Endothelial cell (in vitro differentiated cells): ENCODE measurements around the gene PRKAG2. TPM values are rescaled to one million over a fixed set of nuclear protein-coding genes. Genes with fewer than 3 reads are reported as not detected.

Experiments used
- DNase-seq: peaks from one replicate; pipeline ENCODE4 v3.0.0; 2021; ENCODE audit warnings: low spot score
- H3K27ac Mint-ChIP-seq: one replicate; pipeline ENCODE4 v1.8.0; 2021; ENCODE audit warnings: mixed read lengths, inconsistent platforms; ENCODE audit not compliant: unreplicated experiment
- H3K27me3 Mint-ChIP-seq: one replicate; pipeline ENCODE4 v1.8.0; 2021; ENCODE audit warnings: mild to moderate bottlenecking, moderate library complexity, mixed read lengths, inconsistent platforms; ENCODE audit not compliant: unreplicated experiment
- H3K36me3 Mint-ChIP-seq: one replicate; pipeline ENCODE4 v1.8.0; 2021; ENCODE audit warnings: mild to moderate bottlenecking, low read depth, mixed read lengths, inconsistent platforms; ENCODE audit not compliant: unreplicated experiment
- H3K4me1 Mint-ChIP-seq: one replicate; pipeline ENCODE4 v1.8.0; 2021; ENCODE audit warnings: mild to moderate bottlenecking, mixed read lengths, inconsistent platforms; ENCODE audit not compliant: unreplicated experiment
- H3K4me3 Mint-ChIP-seq: one replicate; pipeline ENCODE4 v1.8.0; 2021; ENCODE audit warnings: mild to moderate bottlenecking, mixed read lengths, inconsistent platforms; ENCODE audit not compliant: unreplicated experiment
- H3K9me3 Mint-ChIP-seq: one replicate; pipeline ENCODE4 v1.8.0; 2021; ENCODE audit warnings: mixed read lengths, inconsistent platforms; ENCODE audit not compliant: unreplicated experiment
- total RNA-seq: library from RNA; stranded (reverse); fragmentation: NEBNext Ultra II Directional; extraction: Animal tissue kit (Norgen Biotek cat#: 25700); gene quantifications from one replicate; pipeline ENCODE4 v1.2.1, GENCODE V29; 2021; ENCODE audit not compliant: unreplicated experiment
- TF ChIP-seq, protein P1 (sequence below): fragments of 200-600 bp; sonication (generic); IDR thresholded peaks from one replicate; pipeline ENCODE4 v1.5.0; 2021; ENCODE audit warnings: antibody characterized with exemption; ENCODE audit not compliant: unreplicated experiment

The PRKAG2 gene
- total RNA-seq, 1 donor from 2014 or later, result 16.0 TPM

DNA sequence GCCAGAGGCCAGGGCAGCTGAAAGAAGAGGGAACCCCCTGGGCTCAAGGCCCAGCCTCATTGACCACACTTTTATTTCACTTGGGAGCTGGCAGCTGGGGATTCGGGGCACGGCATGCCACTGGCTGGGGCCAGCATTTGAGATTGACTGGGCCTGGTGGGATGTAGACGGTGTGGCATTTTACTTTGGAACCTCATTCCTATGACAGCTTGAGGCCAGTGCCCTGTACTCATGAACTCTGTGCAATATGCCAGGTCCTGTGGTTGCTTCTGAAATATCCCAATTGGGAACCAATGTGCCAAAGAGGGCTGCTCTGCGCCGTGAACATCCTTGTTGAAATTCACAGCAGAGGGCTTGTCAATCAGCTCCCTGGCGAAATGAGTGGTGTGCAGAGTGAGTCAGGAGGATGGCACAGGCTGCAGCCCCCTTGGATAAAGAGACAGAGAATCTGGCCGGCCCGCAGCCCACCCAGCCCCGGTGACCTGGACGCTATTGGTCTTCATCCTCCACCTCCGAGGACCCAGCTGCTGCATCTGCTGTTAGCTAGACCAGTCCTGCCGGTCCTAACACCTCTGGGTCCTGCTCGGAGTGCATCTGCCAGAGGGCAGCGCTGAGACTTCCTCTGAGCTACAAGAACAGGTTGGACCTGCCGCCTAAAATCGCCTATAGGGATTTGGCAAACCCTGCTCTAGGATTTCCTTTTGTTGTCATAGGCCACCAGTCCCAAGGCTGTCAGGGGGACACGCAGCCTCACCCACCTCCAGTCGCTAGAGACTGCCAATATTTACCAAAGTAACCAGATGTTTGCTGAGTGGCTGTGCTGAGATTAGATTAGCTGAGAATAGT, 58.0 kb downstream of the PRKAG2 start:
- TF ChIP-seq, protein P1, sequence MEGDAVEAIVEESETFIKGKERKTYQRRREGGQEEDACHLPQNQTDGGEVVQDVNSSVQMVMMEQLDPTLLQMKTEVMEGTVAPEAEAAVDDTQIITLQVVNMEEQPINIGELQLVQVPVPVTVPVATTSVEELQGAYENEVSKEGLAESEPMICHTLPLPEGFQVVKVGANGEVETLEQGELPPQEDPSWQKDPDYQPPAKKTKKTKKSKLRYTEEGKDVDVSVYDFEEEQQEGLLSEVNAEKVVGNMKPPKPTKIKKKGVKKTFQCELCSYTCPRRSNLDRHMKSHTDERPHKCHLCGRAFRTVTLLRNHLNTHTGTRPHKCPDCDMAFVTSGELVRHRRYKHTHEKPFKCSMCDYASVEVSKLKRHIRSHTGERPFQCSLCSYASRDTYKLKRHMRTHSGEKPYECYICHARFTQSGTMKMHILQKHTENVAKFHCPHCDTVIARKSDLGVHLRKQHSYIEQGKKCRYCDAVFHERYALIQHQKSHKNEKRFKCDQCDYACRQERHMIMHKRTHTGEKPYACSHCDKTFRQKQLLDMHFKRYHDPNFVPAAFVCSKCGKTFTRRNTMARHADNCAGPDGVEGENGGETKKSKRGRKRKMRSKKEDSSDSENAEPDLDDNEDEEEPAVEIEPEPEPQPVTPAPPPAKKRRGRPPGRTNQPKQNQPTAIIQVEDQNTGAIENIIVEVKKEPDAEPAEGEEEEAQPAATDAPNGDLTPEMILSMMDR, result no peak
- Mint-ChIP-seq H3K27me3 (peaks cover 10% of the 10 kb centered on the region), H3K27ac (no peak overlapping the region), H3K36me3 (no peaks in the 10 kb centered on the region), H3K9me3 (no peaks in the 10 kb centered on the region), H3K4me3 (no peak overlapping the region), H3K4me1 (peaks cover 7% of the 10 kb centered on the region)
- DNase-seq, result no peak

DNA sequence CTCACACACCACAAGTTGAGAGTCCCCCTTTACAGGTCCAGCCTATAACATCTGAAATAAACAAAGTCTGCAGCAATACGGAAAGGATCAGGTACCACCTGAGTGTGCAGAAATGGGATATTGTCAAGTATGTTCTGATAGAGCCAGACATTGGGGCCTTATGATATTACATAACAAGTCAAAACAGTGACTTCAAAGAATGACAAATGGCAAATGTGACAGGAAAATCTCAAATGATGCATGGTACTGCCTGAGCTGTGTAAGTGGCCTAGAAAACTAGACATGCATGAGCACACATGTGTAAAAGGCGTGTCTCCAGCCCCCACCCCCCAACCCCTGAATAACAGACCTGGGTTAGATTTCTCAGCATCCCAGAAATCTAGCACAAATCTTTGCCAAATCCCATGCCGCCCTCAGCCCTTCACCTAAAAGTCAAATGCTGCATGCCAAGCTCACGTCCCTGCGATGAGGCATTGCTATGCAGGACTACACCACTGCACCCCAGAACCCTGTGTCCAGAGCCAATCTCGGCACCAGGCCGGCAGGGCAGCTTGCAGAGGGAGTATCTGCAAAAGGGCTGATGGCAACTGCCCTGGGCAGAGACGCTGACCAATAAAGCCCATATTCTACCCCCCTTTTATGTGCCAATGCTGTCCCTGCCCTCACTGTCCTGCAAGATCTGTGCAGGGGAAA, 58.8 kb downstream of the PRKAG2 start:
- DNase-seq, result no peak
- TF ChIP-seq, protein P1, result no peak
- Mint-ChIP-seq H3K27me3 (peaks cover 13% of the 10 kb centered on the region), H3K36me3 (no peaks in the 10 kb centered on the region), H3K4me1 (no peaks in the 10 kb centered on the region), H3K9me3 (no peaks in the 10 kb centered on the region), H3K4me3 (no peak overlapping the region), H3K27ac (no peak overlapping the region)

DNA sequence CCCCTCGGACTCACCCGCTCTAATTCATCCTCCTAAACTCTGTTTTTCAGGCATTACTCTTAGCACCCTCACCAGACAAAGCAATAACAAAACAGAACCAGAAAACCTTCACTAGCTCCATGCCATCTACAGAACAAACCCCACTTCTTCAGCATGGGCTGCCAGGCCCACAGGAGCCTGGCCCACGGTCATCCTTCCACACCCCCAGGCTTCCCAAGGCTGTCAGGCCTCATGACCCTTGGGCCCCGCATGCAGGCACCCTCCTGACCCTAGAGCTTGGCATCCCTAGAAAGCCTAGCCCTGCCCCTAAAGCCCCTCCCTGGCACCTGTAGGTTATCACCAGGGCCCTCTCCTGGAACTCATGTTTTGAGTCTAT, 59.6 kb downstream of the PRKAG2 start:
- TF ChIP-seq, protein P1, result no peak
- Mint-ChIP-seq H3K9me3 (no peaks in the 10 kb centered on the region), H3K36me3 (no peaks in the 10 kb centered on the region), H3K27me3 (peaks cover 16% of the 10 kb centered on the region), H3K4me1 (no peaks in the 10 kb centered on the region), H3K27ac (no peak overlapping the region), H3K4me3 (no peak overlapping the region)
- DNase-seq, result no peak

DNA sequence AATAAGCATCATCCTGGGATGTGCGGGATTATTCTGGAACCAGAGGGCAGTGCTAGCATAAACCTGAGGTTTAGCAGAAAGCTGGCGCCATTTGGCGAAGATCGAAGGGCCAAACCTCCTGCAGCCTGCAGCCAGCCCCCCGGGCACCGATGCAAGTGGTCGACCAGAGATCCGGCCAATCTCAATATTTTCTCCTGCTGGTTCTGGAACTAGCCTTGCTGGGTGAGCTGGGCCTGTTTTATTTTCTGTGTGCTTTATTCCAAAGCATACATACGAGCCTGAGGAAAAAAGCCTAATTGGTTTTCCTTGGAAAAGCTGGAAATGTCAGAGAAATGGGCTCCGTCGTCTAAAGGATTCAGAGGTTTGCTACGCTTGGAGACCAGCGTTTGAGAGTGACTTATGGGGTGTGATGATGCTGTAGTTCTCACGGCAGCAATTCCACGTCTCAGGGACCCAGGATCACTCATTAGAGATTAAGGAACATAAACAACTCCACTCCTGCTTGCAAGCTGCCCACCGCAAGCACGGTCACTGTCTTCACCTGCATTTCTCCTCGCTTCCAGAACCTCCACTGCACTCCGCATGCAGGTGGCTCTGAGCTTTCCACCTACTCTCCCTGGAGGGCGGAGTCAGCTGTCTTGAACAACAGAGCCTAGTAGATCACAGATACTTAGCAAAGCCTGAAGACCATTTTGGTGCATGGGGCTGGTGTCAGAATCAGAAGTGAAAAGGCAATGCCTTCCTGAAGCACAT, 60.2 kb downstream of the PRKAG2 start:
- TF ChIP-seq, protein P1, result no peak
- H3K4me1 Mint-ChIP-seq, result no peaks in the 10 kb centered on the region
- no peaks in the 10 kb centered on the region for H3K36me3 Mint-ChIP-seq
- no peak overlapping the region for H3K4me3 Mint-ChIP-seq
- H3K9me3 Mint-ChIP-seq, result no peaks in the 10 kb centered on the region
- no peak overlapping the region for H3K27ac Mint-ChIP-seq
- H3K27me3 Mint-ChIP-seq, result peaks cover 16% of the 10 kb centered on the region
- DNase-seq, result no peak
